Measurements from ENCODE around the gene AMFR. TPM values are rescaled to one million over a fixed set of nuclear protein-coding genes. Genes with fewer than 3 reads are reported as not detected.

Gene AMFR
- total RNA-seq, 1 experiment from 2014 or later, result 66.3 TPM

GRCh38 chr16:56331399-56331798 lies 93.9 kb downstream of the AMFR start:
- no peaks in the 10 kb centered on the region for H3K27me3 ChIP-seq (ENCODE audit: insufficient read depth, low read length)
- TF ChIP-seq EZH2 (IDR thresholded peaks at IDR 0.05), result no peak
- no peak for TF ChIP-seq SP1 (IDR thresholded peaks at IDR 0.05; ENCODE audit: low read depth)
- TF ChIP-seq REST (IDR thresholded peaks at IDR 0.05; ENCODE audit: low read depth), result no peak
- TF ChIP-seq CEBPB (IDR thresholded peaks at IDR 0.05; ENCODE audit: low read depth), result no peak
- no peak for TF ChIP-seq ZFX (IDR thresholded peaks at IDR 0.05)
- no peak for TF ChIP-seq YY1 (IDR thresholded peaks at IDR 0.05; ENCODE audit: extremely low read depth, insufficient replicate concordance, low read depth, low read length)
- TF ChIP-seq RAD21 (IDR thresholded peaks at IDR 0.05; ENCODE audit: low read depth), result no peak
- no peak for TF ChIP-seq EZH2phosphoT487 (IDR thresholded peaks at IDR 0.05; ENCODE audit: borderline replicate concordance)
- no peak for TF ChIP-seq EGR1 (IDR thresholded peaks at IDR 0.05; ENCODE audit: low read depth)
- no peak for TF ChIP-seq POLR2A (IDR thresholded peaks at IDR 0.05; ENCODE audit: borderline replicate concordance, extremely low read depth, insufficient read depth, insufficient read length)
- no peaks in the 10 kb centered on the region for H4K20me1 ChIP-seq (ENCODE audit: insufficient read depth)
- H3K9me3 ChIP-seq (ENCODE audit: control insufficient read depth in 1 of 2, insufficient read depth in 1 of 2, low read depth in 1 of 2, low read length in 2 of 2), result no peaks in the 10 kb centered on the region
- intact Hi-C loops (cut with micrococcal nuclease), result loop anchor here (10.0 kb wide), 1 partner anchor 373 kb away; no protein-coding TSS in a partner anchor
- H3K9me2 ChIP-seq (ENCODE audit: insufficient read depth), result no peaks in the 10 kb centered on the region
- DNase-seq (ENCODE audit: low read depth, low spot score), result no peak
- H3K4me3 ChIP-seq (replicated peaks in 1 of 2; ENCODE audit: low read depth in 1 of 2, low read length in 2 of 2), result no peak overlapping the region
- H3K9ac ChIP-seq (ENCODE audit: low read length), result no peak overlapping the region
- no peak overlapping the region for H2AFZ ChIP-seq (ENCODE audit: low read depth, low read length, poor library complexity, severe bottlenecking)
- ChIA-PET POLR2A (no interaction called here), CTCF (interaction anchor here (1.3 to 3.9 kb wide), 2 partner anchors 13 to 25 kb away, joined by 3 to 33 read pairs; no protein-coding TSS in a partner anchor), RAD21 (ENCODE audit: low non-redundant PET in 1 of 2, low total read pairs in 2 of 2, uncharacterized antibody in 2 of 2, unreplicated experiment in 2 of 2) (no interaction called here)
- peaks cover 3 to 10% of the 10 kb centered on the region in 2 experiments; a peak in 3 of 4 replicates for H3K4me1 ChIP-seq (ENCODE audit: control insufficient read depth in 1 of 2, insufficient read depth in 2 of 2, low read length in 2 of 2)
- BruUV-seq (replicated peaks), result no TSS peak
- H3K4me2 ChIP-seq (ENCODE audit: low read length), result no peak overlapping the region
- ATAC-seq, result no peak
- H3K27ac ChIP-seq (ENCODE audit: low read depth, low read length), result no peak overlapping the region
- H3K36me3 ChIP-seq (ENCODE audit: control insufficient read depth in 1 of 2, insufficient read depth in 2 of 2, low read length in 2 of 2), result no peaks in the 10 kb centered on the region
- no peaks in the 10 kb centered on the region for H3K79me2 ChIP-seq (ENCODE audit: insufficient read depth, low read length)

All from HCT116 (cell line).